Activated CD8-positive, alpha-beta memory T cell treated with anti-CD3 and anti-CD28 coated beads, Interleukin-2, amount 10 ng/mL, durations not matched to agents 7 days and 5 days (primary cell): ENCODE results near the gene EPC1. TPM values are rescaled to one million over a fixed set of nuclear protein-coding genes. Genes with fewer than 3 reads are reported as not detected.
"Not testable (repeated sequence)": the region's sequence is repeated elsewhere in the genome, so short reads cannot be mapped to it uniquely, and the experiment has no call there.

Experiments used
- ATAC-seq: fragments of 150-1000 bp; cut with Tn5 transposase; one replicate; pipeline ENCODE4 v1.10.0; 2021; ENCODE audit warnings: moderate library complexity
- CTCF ChIA-PET: fragments of 350-600 bp; sonication (Branson Sonifier 250); formaldehyde crosslinking; loops from one replicate; lab custom pipeline; 2021; ENCODE audit warnings: antibody characterized with exemption; lab: Charles Lee
- DNase-seq: peaks from one replicate; pipeline ENCODE4 v3.0.0-alpha.2; 2020
- H3K27ac Mint-ChIP-seq: one replicate; pipeline ENCODE4 v1.8.0; 2021; ENCODE audit warnings: mild to moderate bottlenecking, mixed read lengths
- H3K27me3 Mint-ChIP-seq: one replicate; pipeline ENCODE4 v1.8.0; 2021; ENCODE audit warnings: mixed read lengths
- H3K36me3 Mint-ChIP-seq: one replicate; pipeline ENCODE4 v1.8.0; 2021; ENCODE audit warnings: mild to moderate bottlenecking, mixed read lengths
- H3K4me1 Mint-ChIP-seq: one replicate; pipeline ENCODE4 v1.8.0; 2021; ENCODE audit warnings: mixed read lengths
- H3K4me3 Mint-ChIP-seq: one replicate; pipeline ENCODE4 v1.8.0; 2021; ENCODE audit warnings: mild to moderate bottlenecking, moderate library complexity, mixed read lengths
- H3K9me3 Mint-ChIP-seq: one replicate; pipeline ENCODE4 v1.8.0; 2022; ENCODE audit warnings: low read depth, mixed read lengths
- total RNA-seq, 2 experiments: library from RNA; stranded (reverse); gene quantifications; one replicate each; pipeline ENCODE4 v1.2.3, GENCODE V29; 2021

The EPC1 gene
- total RNA-seq, 2 experiments from 2014 or later = 32.1 to 42.3 TPM

DNA sequence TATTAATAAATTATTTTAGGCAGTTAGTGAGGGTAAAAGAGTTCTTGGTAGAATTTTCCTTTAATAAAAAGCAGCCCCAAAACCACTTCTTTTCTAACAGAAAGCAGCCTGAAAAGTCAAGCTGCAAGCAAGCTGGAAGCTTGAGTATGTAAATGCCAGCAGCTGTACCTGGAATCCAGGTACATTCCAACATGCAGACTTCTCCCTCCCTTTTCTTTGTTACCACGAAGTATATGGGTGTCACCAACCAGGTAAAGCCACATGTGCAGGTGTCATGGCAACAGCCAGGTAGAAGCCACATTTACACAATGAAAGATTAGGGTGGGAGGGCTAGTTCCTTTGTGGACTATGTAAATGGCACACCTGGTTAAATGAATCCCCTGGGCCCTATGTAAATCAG lies 114.6 kb downstream of the EPC1 start:
- H3K27ac Mint-ChIP-seq = no peak overlapping the region
- H3K27me3 Mint-ChIP-seq = no peaks in the 10 kb centered on the region
- no peak overlapping the region for H3K4me3 Mint-ChIP-seq
- no peaks in the 10 kb centered on the region for H3K9me3 Mint-ChIP-seq
- ATAC-seq (no peak), DNase-seq (no peak)
- CTCF ChIA-PET = no interaction called here
- H3K4me1 Mint-ChIP-seq = peaks cover 1% of the 10 kb centered on the region
- no peaks in the 10 kb centered on the region for H3K36me3 Mint-ChIP-seq

DNA sequence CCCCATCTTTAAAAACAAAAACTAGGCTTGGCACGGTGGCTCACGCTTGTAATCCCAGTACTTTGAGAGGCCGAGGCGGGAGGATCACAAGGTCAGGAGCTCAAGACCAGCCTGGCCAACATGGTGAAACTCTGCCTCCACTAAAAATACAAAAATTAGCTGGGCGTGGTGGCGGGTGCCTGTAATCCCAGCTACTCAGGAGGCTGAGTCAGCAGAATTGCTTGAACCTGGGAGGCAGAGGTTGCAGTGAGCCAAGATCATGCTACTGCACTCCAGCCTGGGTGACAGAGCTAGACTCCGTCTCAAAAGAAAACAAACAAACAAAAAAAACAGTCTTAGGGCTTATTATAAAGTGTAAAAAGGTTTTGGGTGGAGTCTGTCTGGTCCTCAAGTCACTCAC lies 117.2 kb downstream of the EPC1 start:
- DNase-seq, H3K27ac Mint-ChIP-seq, H3K36me3 Mint-ChIP-seq, H3K9me3 Mint-ChIP-seq, ATAC-seq, H3K27me3 Mint-ChIP-seq, H3K4me3 Mint-ChIP-seq, H3K4me1 Mint-ChIP-seq: not testable (repeated sequence)
- CTCF ChIA-PET = interaction anchor here (1.2 to 1.3 kb wide), 2 partner anchors 15 to 138 kb away, joined by 3 read pairs; no protein-coding TSS in a partner anchor

GRCh38 chr10:32229170-32229569 lies 117.8 kb downstream of the EPC1 start:
- Mint-ChIP-seq H3K4me3 (no peak overlapping the region), H3K36me3 (no peaks in the 10 kb centered on the region), H3K9me3 (no peaks in the 10 kb centered on the region), H3K27ac (no peak overlapping the region), H3K27me3 (no peaks in the 10 kb centered on the region), H3K4me1 (peaks cover 1% of the 10 kb centered on the region)
- no peak for DNase-seq
- CTCF ChIA-PET = interaction anchor here (1.2 kb wide), 1 partner anchor 16 kb away, joined by 3 read pairs; no protein-coding TSS in a partner anchor
- ATAC-seq = no peak

DNA sequence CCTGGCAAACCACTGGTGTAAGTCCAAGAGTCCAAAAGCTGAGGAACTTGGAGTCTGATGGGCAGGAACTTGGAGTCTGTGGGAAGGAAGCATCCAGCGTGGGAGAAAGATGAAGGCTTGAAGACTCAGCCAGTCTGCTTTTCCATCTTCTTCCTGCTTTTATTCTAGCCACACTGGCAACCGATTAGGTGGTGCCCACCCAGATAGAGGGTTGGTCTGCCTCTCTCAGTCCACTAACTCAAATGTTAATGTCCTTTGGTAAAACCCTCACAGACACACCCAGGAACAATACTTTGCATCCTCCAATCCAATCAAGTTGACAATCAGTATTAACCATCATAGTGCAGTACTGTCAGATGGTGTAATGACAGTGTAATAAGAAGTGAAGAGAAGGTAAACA lies 119.2 kb downstream of the EPC1 start:
- Mint-ChIP-seq H3K27me3 (no peaks in the 10 kb centered on the region), H3K4me1 (peaks cover 1% of the 10 kb centered on the region), H3K36me3 (no peaks in the 10 kb centered on the region), H3K4me3 (no peak overlapping the region), H3K9me3 (no peaks in the 10 kb centered on the region), H3K27ac (no peak overlapping the region)
- CTCF ChIA-PET = interaction anchor here (0.6 kb wide), 1 partner anchor 25 kb away, joined by 3 read pairs; no protein-coding TSS in a partner anchor
- DNase-seq (no peak), ATAC-seq (no peak)

GRCh38 chr10:32226624-32227023 lies 120.3 kb downstream of the EPC1 start:
- H3K27me3 Mint-ChIP-seq = no peaks in the 10 kb centered on the region
- no peak overlapping the region for H3K27ac Mint-ChIP-seq
- DNase-seq (no peak), ATAC-seq (no peak)
- H3K9me3 Mint-ChIP-seq = no peaks in the 10 kb centered on the region
- peaks cover 1% of the 10 kb centered on the region for H3K4me1 Mint-ChIP-seq
- no peaks in the 10 kb centered on the region for H3K36me3 Mint-ChIP-seq
- H3K4me3 Mint-ChIP-seq = no peak overlapping the region
- CTCF ChIA-PET = interaction anchor here (1.0 kb wide), 1 partner anchor 119 kb away, joined by 3 read pairs; no protein-coding TSS in a partner anchor

GRCh38 chr10:32225976-32226375 lies 121.0 kb downstream of the EPC1 start:
- Mint-ChIP-seq H3K9me3 (no peaks in the 10 kb centered on the region), H3K27ac (no peak overlapping the region), H3K4me3 (no peak overlapping the region), H3K4me1 (peaks cover 1% of the 10 kb centered on the region), H3K36me3 (no peaks in the 10 kb centered on the region), H3K27me3 (no peaks in the 10 kb centered on the region)
- CTCF ChIA-PET = interaction anchor here (1.0 kb wide), 1 partner anchor 120 kb away, joined by 3 read pairs; no protein-coding TSS in a partner anchor
- DNase-seq (no peak), ATAC-seq (no peak)

DNA sequence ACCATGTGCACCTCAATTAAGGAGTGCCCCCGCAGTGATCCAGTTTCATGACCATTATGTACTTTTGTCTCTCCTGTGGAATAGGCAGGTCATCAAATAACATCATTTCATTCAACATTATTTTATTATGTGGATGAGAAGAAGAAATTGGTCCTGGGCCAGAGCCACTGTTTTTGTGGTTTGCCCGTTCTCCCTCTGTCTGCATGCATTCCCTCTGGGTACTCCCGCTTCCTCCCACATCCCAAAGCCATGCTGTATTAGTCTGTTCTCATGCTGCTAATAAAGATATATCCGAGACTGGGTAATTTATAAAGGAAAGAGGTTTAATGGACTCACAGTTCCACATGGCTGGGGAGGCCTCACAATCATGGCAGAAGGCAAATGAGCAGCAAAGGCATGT lies 124.6 kb downstream of the EPC1 start:
- ATAC-seq, CTCF ChIA-PET, H3K4me1 Mint-ChIP-seq, H3K27ac Mint-ChIP-seq, H3K9me3 Mint-ChIP-seq, H3K36me3 Mint-ChIP-seq, DNase-seq, H3K27me3 Mint-ChIP-seq, H3K4me3 Mint-ChIP-seq: not testable (repeated sequence)

DNA sequence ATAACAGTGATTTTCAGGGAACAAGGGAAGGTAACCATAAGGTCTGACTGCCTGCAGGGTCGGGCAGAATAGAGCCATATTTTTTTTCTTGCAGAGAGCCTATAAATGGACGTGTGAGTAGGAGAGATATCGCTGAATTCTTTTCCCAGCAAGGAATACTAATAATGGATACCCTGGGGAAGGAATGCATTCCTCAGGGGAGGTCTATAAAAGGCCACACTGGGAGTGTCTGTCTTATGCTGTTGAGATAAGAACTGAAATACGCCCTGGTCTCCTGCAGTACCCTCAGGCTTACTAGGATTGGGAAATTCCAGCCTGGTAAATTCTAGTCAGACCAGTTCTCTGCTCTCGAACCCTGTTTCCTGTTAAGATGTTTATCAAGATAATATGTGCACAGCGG lies 127.8 kb downstream of the EPC1 start:
- H3K27ac Mint-ChIP-seq, CTCF ChIA-PET, DNase-seq, H3K4me3 Mint-ChIP-seq, ATAC-seq, H3K9me3 Mint-ChIP-seq, H3K27me3 Mint-ChIP-seq, H3K36me3 Mint-ChIP-seq, H3K4me1 Mint-ChIP-seq: not testable (repeated sequence)

- H3K27me3 Mint-ChIP-seq, H3K27ac Mint-ChIP-seq, ATAC-seq, H3K36me3 Mint-ChIP-seq, DNase-seq, H3K4me1 Mint-ChIP-seq, H3K4me3 Mint-ChIP-seq, H3K9me3 Mint-ChIP-seq, CTCF ChIA-PET: not testable (repeated sequence)
Measured at GRCh38 chr10:32218206-32219044, 128.5 kb downstream of the EPC1 start.

Other genes with a start within 250 kb of the EPC1 start
- 10 to 100 TPM; 12.0 to 19.3 TPM for gene CCDC7, start 99.0 kb upstream of the EPC1 start, total RNA-seq